Glutamatergic neuron (in vitro differentiated cells): ENCODE measurements around the gene LRRC8D. TPM values are rescaled to one million over a fixed set of nuclear protein-coding genes. Genes with fewer than 3 reads are reported as not detected.

Experiments used
- DNase-seq: peaks from one replicate; pipeline ENCODE4 v3.0.0; 2022
- H3K27ac Mint-ChIP-seq: one replicate; pipeline ENCODE4 v1.8.0; 2020; ENCODE audit warnings: mild to moderate bottlenecking, mixed read lengths, inconsistent platforms; ENCODE audit not compliant: unreplicated experiment
- H3K27me3 Mint-ChIP-seq: one replicate; pipeline ENCODE4 v1.8.0; 2020; ENCODE audit warnings: mild to moderate bottlenecking, moderate library complexity, mixed read lengths, inconsistent platforms; ENCODE audit not compliant: unreplicated experiment
- H3K36me3 Mint-ChIP-seq: one replicate; pipeline ENCODE4 v1.8.0; 2020; ENCODE audit warnings: mild to moderate bottlenecking, mixed read lengths, inconsistent platforms; ENCODE audit not compliant: unreplicated experiment
- H3K4me1 Mint-ChIP-seq: one replicate; pipeline ENCODE4 v1.8.0; 2020; ENCODE audit warnings: mild to moderate bottlenecking, low read depth, mixed read lengths, inconsistent platforms; ENCODE audit not compliant: unreplicated experiment
- H3K4me3 Mint-ChIP-seq: one replicate; pipeline ENCODE4 v1.8.0; 2020; ENCODE audit warnings: mild to moderate bottlenecking, mixed read lengths, inconsistent platforms; ENCODE audit not compliant: unreplicated experiment
- H3K9me3 Mint-ChIP-seq: one replicate; pipeline ENCODE4 v1.8.0; 2020; ENCODE audit warnings: mild to moderate bottlenecking, moderate library complexity, mixed read lengths, inconsistent platforms; ENCODE audit not compliant: unreplicated experiment
- CTCF ChIP-seq: fragments of 200-600 bp; sonication (generic); IDR thresholded peaks from one replicate; pipeline ENCODE4 v1.5.0; 2021; ENCODE audit not compliant: partially characterized antibody, unreplicated experiment
- total RNA-seq: library from RNA; stranded (reverse); fragmentation: NEBNext Ultra II Directional; extraction: Animal tissue kit (Norgen Biotek cat#: 25700); gene quantifications from one replicate; pipeline ENCODE4 v1.2.1, GENCODE V29; 2021; ENCODE audit not compliant: unreplicated experiment

The LRRC8D gene
- total RNA-seq, 1 donor from 2014 or later: 54.9 TPM

GRCh38 chr1:89906088-89906487 lies 85.3 kb downstream of the LRRC8D start:
- H3K36me3 Mint-ChIP-seq: no peaks in the 10 kb centered on the region
- peaks cover 28% of the 10 kb centered on the region for H3K4me1 Mint-ChIP-seq
- no peaks in the 10 kb centered on the region for H3K9me3 Mint-ChIP-seq
- no peak for DNase-seq
- H3K27ac Mint-ChIP-seq: no peak overlapping the region
- no peak overlapping the region for H3K4me3 Mint-ChIP-seq
- peaks cover 4% of the 10 kb centered on the region for H3K27me3 Mint-ChIP-seq
- TF ChIP-seq CTCF: no peak

- peaks cover 32% of the 10 kb centered on the region for H3K4me1 Mint-ChIP-seq
- peak overlapping the region; percentile 24 for H3K27ac Mint-ChIP-seq
- no peak for TF ChIP-seq CTCF
- no peak for DNase-seq
- H3K4me3 Mint-ChIP-seq: no peak overlapping the region
- no peaks in the 10 kb centered on the region for H3K9me3 Mint-ChIP-seq
- no peaks in the 10 kb centered on the region for H3K36me3 Mint-ChIP-seq
- H3K27me3 Mint-ChIP-seq: no peaks in the 10 kb centered on the region
These were observed 86.9 kb downstream of the LRRC8D start for GRCh38 chr1:89907727-89908212.

GRCh38 chr1:89908273-89908671 lies 87.4 kb downstream of the LRRC8D start:
- no peaks in the 10 kb centered on the region for H3K36me3 Mint-ChIP-seq
- no peak for TF ChIP-seq CTCF
- no peaks in the 10 kb centered on the region for H3K27me3 Mint-ChIP-seq
- no peaks in the 10 kb centered on the region for H3K9me3 Mint-ChIP-seq
- no peak overlapping the region for H3K4me3 Mint-ChIP-seq
- peak overlapping the region; percentile 19 for H3K27ac Mint-ChIP-seq
- DNase-seq: no peak
- peaks cover 32% of the 10 kb centered on the region for H3K4me1 Mint-ChIP-seq

GRCh38 chr1:89908672-89909436 lies 88.0 kb downstream of the LRRC8D start:
- H3K4me3 Mint-ChIP-seq: no peak overlapping the region

More at GRCh38 chr1:89908672-89909436, 88.0 kb downstream of the LRRC8D start:
- TF ChIP-seq CTCF: no peak
- H3K4me1 Mint-ChIP-seq: peaks cover 32% of the 10 kb centered on the region
- peaks cover 2% of the 10 kb centered on the region for H3K27me3 Mint-ChIP-seq
- H3K9me3 Mint-ChIP-seq: no peaks in the 10 kb centered on the region
- no peak for DNase-seq
- H3K27ac Mint-ChIP-seq: peak overlapping the region; percentile 25
- H3K36me3 Mint-ChIP-seq: no peaks in the 10 kb centered on the region
